GM21423 (cell line): ENCODE measurements around the gene NME7.

Source experiments
- ATAC-seq: cut with Tn5 transposase; IDR thresholded peaks from one replicate; pipeline ENCODE4 v1.9.1; 2021; ENCODE audit warnings: mild to moderate bottlenecking, moderate library complexity; ENCODE audit not compliant: unreplicated experiment

Gene NME7

DNA sequence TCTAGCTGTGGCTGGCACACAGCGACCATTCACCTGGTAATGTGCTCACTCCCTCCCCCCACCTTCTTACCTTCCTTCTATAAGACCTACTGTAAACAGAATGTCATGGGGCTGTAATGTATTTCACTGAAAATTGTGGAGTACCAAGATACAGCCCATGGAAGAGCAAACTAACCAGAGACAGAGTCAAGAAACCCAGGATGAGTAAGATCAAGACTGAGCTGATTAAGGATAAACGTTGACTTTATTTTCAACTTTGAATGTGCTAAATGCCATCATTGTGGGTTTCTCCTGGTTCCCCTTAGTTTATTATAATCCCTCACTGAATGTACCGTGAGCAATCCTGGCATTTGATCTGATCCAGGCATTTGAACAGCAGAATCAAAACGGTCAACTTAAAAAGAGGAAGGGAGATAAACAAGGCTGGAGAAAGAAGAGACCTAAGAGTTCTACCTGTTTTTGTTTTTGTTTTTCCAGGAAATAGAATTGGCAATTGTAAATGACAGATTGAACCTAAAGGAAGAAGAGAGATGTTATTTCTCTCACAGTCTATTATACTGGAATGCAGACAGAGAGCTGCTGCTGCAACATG is 277.2 kb downstream of the NME7 start:
- no peak for ATAC-seq

GRCh38 chr1:169089776-169090175 is 277.8 kb downstream of the NME7 start:
- ATAC-seq: no peak

DNA sequence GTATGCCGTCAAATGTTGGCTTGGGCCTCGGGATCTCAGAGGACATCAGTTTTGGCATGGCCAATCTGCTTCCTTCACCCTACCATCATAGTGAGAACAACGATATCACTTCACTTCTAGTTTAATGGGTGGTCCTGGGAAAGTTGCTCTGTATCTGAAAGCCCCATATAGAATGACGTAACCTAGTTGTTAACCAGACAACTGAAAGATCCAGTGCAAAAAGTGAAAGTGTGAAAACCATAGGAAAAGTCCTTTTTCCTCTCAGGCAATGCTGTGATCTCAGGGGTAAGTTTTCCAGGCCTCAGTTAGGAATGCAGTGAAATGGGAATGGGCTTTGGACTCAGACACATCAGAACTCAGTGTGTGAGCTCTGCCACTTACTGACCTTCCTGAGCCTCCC is 279.7 kb downstream of the NME7 start:
- no peak for ATAC-seq

GRCh38 chr1:169086603-169087455 is 280.8 kb downstream of the NME7 start:
- no peak for ATAC-seq

- ATAC-seq: no peak
These were observed 281.7 kb downstream of the NME7 start for GRCh38 chr1:169085911-169086310.
